HCT116 (cell line): Measurements from ENCODE around the gene KCNC2.

Source experiments
- CEBPB ChIP-seq: IDR thresholded peaks from 2 replicates; pipeline ENCODE4 v1.6.1; 2012; ENCODE audit warnings: low read depth
- CTCF ChIP-seq, 3 experiments: fragments of 200-600 bp in 1 of 3; sonication (generic) in 1 of 3; IDR thresholded peaks in 2 of 3; conservative IDR thresholded peaks in 1 of 3; 2 replicates each; pipeline ENCODE4 v1.5.1; 2012 to 2017; ENCODE audit warnings: low read depth in 2 of 3, low read length in 2 of 3, antibody characterized with exemption in 1 of 3, borderline replicate concordance in 1 of 3, control low read depth in 1 of 3, mild to moderate bottlenecking in 1 of 3, mixed read lengths in 1 of 3, mixed run types in 1 of 3, moderate library complexity in 1 of 3; ENCODE audit not compliant: insufficient read depth in 1 of 3
- MAX ChIP-seq: IDR thresholded peaks from 2 replicates; pipeline ENCODE4 v1.6.1; 2012
- POLR2A ChIP-seq: IDR thresholded peaks from 2 replicates; pipeline ENCODE4 v1.7.0; 2011; ENCODE audit warnings: borderline replicate concordance; ENCODE audit not compliant: insufficient read depth, insufficient read length; ENCODE audit errors: extremely low read depth
- POLR2AphosphoS5 ChIP-seq: IDR thresholded peaks from 2 replicates; pipeline ENCODE4 v1.6.1; 2011; ENCODE audit warnings: mild to moderate bottlenecking, low read depth, low read length, moderate library complexity
- ZNF274 ChIP-seq: fragments of 200-500 bp; sonication (Bioruptor generic); IDR thresholded peaks from 2 replicates; pipeline ENCODE4 v1.6.1; 2014; ENCODE audit warnings: mild to moderate bottlenecking, low read depth, low read length, inconsistent platforms
- TF ChIP-seq, protein P1 (sequence below): IDR thresholded peaks from 2 replicates; pipeline ENCODE4 v1.6.1; 2012; ENCODE audit warnings: low read depth

GRCh38 chr12:75207338-75208083 lies 2.1 kb downstream of the KCNC2 start:
- TF ChIP-seq POLR2A (no peak), CTCF (IDR thresholded peaks at IDR 0.05 in 2 of 3, conservative IDR thresholded peaks at IDR 0.05 in 1 of 3; ENCODE audit: borderline replicate concordance in 1 of 3, insufficient read depth in 1 of 3, low read depth in 2 of 3, low read length in 2 of 3) (no peak), POLR2AphosphoS5 (no peak), CEBPB (no peak), ZNF274 (no peak), MAX (no peak)
- TF ChIP-seq, protein P1, sequence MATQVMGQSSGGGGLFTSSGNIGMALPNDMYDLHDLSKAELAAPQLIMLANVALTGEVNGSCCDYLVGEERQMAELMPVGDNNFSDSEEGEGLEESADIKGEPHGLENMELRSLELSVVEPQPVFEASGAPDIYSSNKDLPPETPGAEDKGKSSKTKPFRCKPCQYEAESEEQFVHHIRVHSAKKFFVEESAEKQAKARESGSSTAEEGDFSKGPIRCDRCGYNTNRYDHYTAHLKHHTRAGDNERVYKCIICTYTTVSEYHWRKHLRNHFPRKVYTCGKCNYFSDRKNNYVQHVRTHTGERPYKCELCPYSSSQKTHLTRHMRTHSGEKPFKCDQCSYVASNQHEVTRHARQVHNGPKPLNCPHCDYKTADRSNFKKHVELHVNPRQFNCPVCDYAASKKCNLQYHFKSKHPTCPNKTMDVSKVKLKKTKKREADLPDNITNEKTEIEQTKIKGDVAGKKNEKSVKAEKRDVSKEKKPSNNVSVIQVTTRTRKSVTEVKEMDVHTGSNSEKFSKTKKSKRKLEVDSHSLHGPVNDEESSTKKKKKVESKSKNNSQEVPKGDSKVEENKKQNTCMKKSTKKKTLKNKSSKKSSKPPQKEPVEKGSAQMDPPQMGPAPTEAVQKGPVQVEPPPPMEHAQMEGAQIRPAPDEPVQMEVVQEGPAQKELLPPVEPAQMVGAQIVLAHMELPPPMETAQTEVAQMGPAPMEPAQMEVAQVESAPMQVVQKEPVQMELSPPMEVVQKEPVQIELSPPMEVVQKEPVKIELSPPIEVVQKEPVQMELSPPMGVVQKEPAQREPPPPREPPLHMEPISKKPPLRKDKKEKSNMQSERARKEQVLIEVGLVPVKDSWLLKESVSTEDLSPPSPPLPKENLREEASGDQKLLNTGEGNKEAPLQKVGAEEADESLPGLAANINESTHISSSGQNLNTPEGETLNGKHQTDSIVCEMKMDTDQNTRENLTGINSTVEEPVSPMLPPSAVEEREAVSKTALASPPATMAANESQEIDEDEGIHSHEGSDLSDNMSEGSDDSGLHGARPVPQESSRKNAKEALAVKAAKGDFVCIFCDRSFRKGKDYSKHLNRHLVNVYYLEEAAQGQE = no peak
